ENCODE data around the gene CALN1. TPM values are rescaled to one million over a fixed set of nuclear protein-coding genes. Genes with fewer than 3 reads are reported as not detected.

The CALN1 gene
- total and polyA plus RNA-seq, 2 experiments from 2014 or later, result 7.6 to 14.5 TPM

DNA sequence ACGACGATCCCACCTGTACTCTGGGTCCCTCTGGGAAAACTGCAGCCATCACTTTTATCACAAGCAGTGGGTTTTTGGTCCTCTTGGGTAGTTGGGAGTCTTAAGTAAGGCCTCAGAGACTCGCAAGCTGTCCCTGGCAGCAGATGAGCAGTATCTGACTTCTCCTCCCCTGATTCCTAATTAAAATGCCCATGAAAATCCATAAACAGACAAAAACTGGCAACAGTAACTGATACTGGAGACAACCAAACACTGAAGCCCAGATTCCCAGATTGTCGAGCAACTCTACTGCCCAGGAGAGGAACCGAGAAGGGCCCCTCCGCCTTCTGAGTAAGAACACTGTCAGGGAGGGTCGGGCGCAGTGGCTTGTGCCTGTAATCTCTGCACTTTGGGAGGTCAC is 333.8 kb downstream of the CALN1 start:
- H3K27me3 ChIP-seq (ENCODE audit: insufficient read depth), result no peaks in the 10 kb centered on the region
- 0 out of 3 replicates have a peak, but pooled peaks cover 4% of the 10 kb centered on the region for H3K9me3 Mint-ChIP-seq

More for the DNA sequence above, 333.8 kb downstream of the CALN1 start:
- no peak overlapping the region for H3K4me3 ChIP-seq
- H3K27ac ChIP-seq (ENCODE audit: low read depth), result no peak overlapping the region
- H3K27ac Mint-ChIP-seq, result no peak overlapping the region
- H4K20me1 ChIP-seq (replicated peaks; ENCODE audit: insufficient read depth), result no peaks in the 10 kb centered on the region
- no peaks in the 10 kb centered on the region for H3K36me3 ChIP-seq (ENCODE audit: insufficient read depth)
- H3K36me3 Mint-ChIP-seq (ENCODE audit: low read depth), result peaks cover 10% of the 10 kb centered on the region; the same call in 1 of the 3 replicates
- ATAC-seq (no peak), DNase-seq (ENCODE audit: low spot score) (no peak)
- H3K79me2 ChIP-seq (replicated peaks; ENCODE audit: insufficient read depth), result no peaks in the 10 kb centered on the region
- H3K9me2 ChIP-seq (ENCODE audit: insufficient read depth), result no peaks in the 10 kb centered on the region
- no peaks in the 10 kb centered on the region for H3K4me1 Mint-ChIP-seq
- H3K4me1 ChIP-seq (ENCODE audit: insufficient read depth), result no peaks in the 10 kb centered on the region
- peaks cover 2% of the 10 kb centered on the region for H3K27me3 Mint-ChIP-seq (ENCODE audit: insufficient read depth, low read depth, poor library complexity)
- no peak overlapping the region for H3K4me3 Mint-ChIP-seq
- H3K4me2 ChIP-seq, result no peak overlapping the region
- no peaks in the 10 kb centered on the region for H3F3A ChIP-seq (replicated peaks; ENCODE audit: low read depth)
- TF ChIP-seq, protein P1, sequence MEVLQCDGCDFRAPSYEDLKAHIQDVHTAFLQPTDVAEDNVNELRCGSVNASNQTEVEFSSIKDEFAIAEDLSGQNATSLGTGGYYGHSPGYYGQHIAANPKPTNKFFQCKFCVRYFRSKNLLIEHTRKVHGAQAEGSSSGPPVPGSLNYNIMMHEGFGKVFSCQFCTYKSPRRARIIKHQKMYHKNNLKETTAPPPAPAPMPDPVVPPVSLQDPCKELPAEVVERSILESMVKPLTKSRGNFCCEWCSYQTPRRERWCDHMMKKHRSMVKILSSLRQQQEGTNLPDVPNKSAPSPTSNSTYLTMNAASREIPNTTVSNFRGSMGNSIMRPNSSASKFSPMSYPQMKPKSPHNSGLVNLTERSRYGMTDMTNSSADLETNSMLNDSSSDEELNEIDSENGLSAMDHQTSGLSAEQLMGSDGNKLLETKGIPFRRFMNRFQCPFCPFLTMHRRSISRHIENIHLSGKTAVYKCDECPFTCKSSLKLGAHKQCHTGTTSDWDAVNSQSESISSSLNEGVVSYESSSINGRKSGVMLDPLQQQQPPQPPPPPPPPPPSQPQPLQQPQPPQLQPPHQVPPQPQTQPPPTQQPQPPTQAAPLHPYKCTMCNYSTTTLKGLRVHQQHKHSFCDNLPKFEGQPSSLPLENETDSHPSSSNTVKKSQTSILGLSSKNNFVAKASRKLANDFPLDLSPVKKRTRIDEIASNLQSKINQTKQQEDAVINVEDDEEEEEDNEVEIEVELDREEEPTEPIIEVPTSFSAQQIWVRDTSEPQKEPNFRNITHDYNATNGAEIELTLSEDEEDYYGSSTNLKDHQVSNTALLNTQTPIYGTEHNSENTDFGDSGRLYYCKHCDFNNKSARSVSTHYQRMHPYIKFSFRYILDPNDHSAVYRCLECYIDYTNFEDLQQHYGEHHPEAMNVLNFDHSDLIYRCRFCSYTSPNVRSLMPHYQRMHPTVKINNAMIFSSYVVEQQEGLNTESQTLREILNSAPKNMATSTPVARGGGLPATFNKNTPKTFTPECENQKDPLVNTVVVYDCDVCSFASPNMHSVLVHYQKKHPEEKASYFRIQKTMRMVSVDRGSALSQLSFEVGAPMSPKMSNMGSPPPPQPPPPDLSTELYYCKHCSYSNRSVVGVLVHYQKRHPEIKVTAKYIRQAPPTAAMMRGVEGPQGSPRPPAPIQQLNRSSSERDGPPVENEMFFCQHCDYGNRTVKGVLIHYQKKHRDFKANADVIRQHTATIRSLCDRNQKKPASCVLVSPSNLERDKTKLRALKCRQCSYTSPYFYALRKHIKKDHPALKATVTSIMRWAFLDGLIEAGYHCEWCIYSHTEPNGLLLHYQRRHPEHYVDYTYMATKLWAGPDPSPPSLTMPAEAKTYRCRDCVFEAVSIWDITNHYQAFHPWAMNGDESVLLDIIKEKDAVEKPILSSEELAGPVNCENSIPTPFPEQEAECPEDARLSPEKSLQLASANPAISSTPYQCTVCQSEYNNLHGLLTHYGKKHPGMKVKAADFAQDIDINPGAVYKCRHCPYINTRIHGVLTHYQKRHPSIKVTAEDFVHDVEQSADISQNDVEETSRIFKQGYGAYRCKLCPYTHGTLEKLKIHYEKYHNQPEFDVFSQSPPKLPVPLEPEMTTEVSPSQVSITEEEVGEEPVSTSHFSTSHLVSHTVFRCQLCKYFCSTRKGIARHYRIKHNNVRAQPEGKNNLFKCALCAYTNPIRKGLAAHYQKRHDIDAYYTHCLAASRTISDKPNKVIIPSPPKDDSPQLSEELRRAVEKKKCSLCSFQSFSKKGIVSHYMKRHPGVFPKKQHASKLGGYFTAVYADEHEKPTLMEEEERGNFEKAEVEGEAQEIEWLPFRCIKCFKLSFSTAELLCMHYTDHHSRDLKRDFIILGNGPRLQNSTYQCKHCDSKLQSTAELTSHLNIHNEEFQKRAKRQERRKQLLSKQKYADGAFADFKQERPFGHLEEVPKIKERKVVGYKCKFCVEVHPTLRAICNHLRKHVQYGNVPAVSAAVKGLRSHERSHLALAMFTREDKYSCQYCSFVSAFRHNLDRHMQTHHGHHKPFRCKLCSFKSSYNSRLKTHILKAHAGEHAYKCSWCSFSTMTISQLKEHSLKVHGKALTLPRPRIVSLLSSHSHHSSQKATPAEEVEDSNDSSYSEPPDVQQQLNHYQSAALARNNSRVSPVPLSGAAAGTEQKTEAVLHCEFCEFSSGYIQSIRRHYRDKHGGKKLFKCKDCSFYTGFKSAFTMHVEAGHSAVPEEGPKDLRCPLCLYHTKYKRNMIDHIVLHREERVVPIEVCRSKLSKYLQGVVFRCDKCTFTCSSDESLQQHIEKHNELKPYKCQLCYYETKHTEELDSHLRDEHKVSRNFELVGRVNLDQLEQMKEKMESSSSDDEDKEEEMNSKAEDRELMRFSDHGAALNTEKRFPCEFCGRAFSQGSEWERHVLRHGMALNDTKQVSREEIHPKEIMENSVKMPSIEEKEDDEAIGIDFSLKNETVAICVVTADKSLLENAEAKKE (CRISPR knock-in tag; IDR thresholded peaks at IDR 0.05), result no peak
- TF ChIP-seq ZNF331 (CRISPR knock-in tag; IDR thresholded peaks at IDR 0.05; ENCODE audit: low read depth) (no peak), POLR2AphosphoS5 (IDR thresholded peaks at IDR 0.05; ENCODE audit: low read depth) (no peak), NANOG (IDR thresholded peaks at IDR 0.05; ENCODE audit: borderline replicate concordance) (no peak), EZH2phosphoT487 (IDR thresholded peaks at IDR 0.05; ENCODE audit: unreplicated experiment) (no peak), JUNB (IDR thresholded peaks at IDR 0.05; ENCODE audit: unreplicated experiment) (no peak), EZH2 (IDR thresholded peaks at IDR 0.05; ENCODE audit: low read depth, unreplicated experiment) (no peak), STAT1 (IDR thresholded peaks at IDR 0.05; ENCODE audit: unreplicated experiment) (no peak), ZNF114 (CRISPR knock-in tag; IDR thresholded peaks at IDR 0.05) (no peak), CREB1 (CRISPR knock-in tag; IDR thresholded peaks at IDR 0.05; ENCODE audit: low read depth) (no peak)
- TF ChIP-seq, protein P2, sequence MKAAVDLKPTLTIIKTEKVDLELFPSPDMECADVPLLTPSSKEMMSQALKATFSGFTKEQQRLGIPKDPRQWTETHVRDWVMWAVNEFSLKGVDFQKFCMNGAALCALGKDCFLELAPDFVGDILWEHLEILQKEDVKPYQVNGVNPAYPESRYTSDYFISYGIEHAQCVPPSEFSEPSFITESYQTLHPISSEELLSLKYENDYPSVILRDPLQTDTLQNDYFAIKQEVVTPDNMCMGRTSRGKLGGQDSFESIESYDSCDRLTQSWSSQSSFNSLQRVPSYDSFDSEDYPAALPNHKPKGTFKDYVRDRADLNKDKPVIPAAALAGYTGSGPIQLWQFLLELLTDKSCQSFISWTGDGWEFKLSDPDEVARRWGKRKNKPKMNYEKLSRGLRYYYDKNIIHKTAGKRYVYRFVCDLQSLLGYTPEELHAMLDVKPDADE (IDR thresholded peaks at IDR 0.05), result no peak
- TF ChIP-seq, protein P3, sequence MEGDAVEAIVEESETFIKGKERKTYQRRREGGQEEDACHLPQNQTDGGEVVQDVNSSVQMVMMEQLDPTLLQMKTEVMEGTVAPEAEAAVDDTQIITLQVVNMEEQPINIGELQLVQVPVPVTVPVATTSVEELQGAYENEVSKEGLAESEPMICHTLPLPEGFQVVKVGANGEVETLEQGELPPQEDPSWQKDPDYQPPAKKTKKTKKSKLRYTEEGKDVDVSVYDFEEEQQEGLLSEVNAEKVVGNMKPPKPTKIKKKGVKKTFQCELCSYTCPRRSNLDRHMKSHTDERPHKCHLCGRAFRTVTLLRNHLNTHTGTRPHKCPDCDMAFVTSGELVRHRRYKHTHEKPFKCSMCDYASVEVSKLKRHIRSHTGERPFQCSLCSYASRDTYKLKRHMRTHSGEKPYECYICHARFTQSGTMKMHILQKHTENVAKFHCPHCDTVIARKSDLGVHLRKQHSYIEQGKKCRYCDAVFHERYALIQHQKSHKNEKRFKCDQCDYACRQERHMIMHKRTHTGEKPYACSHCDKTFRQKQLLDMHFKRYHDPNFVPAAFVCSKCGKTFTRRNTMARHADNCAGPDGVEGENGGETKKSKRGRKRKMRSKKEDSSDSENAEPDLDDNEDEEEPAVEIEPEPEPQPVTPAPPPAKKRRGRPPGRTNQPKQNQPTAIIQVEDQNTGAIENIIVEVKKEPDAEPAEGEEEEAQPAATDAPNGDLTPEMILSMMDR (conservative IDR thresholded peaks at IDR 0.05; ENCODE audit: low read depth in 2 of 2), result no peak
- TF ChIP-seq, protein P4, sequence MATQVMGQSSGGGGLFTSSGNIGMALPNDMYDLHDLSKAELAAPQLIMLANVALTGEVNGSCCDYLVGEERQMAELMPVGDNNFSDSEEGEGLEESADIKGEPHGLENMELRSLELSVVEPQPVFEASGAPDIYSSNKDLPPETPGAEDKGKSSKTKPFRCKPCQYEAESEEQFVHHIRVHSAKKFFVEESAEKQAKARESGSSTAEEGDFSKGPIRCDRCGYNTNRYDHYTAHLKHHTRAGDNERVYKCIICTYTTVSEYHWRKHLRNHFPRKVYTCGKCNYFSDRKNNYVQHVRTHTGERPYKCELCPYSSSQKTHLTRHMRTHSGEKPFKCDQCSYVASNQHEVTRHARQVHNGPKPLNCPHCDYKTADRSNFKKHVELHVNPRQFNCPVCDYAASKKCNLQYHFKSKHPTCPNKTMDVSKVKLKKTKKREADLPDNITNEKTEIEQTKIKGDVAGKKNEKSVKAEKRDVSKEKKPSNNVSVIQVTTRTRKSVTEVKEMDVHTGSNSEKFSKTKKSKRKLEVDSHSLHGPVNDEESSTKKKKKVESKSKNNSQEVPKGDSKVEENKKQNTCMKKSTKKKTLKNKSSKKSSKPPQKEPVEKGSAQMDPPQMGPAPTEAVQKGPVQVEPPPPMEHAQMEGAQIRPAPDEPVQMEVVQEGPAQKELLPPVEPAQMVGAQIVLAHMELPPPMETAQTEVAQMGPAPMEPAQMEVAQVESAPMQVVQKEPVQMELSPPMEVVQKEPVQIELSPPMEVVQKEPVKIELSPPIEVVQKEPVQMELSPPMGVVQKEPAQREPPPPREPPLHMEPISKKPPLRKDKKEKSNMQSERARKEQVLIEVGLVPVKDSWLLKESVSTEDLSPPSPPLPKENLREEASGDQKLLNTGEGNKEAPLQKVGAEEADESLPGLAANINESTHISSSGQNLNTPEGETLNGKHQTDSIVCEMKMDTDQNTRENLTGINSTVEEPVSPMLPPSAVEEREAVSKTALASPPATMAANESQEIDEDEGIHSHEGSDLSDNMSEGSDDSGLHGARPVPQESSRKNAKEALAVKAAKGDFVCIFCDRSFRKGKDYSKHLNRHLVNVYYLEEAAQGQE (IDR thresholded peaks at IDR 0.05; ENCODE audit: unreplicated experiment), result no peak
- H2AFZ ChIP-seq, result no peak overlapping the region

All from GM23338 (cell line).